Measurements from ENCODE around the gene KCNG4. TPM values are rescaled to one million over a fixed set of nuclear protein-coding genes. Genes with fewer than 3 reads are reported as not detected.

KCNG4 gene, protein sequence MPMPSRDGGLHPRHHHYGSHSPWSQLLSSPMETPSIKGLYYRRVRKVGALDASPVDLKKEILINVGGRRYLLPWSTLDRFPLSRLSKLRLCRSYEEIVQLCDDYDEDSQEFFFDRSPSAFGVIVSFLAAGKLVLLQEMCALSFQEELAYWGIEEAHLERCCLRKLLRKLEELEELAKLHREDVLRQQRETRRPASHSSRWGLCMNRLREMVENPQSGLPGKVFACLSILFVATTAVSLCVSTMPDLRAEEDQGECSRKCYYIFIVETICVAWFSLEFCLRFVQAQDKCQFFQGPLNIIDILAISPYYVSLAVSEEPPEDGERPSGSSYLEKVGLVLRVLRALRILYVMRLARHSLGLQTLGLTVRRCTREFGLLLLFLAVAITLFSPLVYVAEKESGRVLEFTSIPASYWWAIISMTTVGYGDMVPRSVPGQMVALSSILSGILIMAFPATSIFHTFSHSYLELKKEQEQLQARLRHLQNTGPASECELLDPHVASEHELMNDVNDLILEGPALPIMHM
- not detected for total RNA-seq (2013)
- polyA plus RNA-seq (not detected), polyA minus RNA-seq (not detected in 2 replicates), total RNA-seq (0 to 0.90 (median 0) reads per million in 11 experiments)

- peaks cover 0 to 9% (median 1%) of the 10 kb centered on the region in 7 donors for H3K9me3 Mint-ChIP-seq
- 26% methylated on average over 4 of the region's 7 CpGs for WGBS (ENCODE audit: insufficient coverage)
- Histone ChIP-seq H2AFZ (ENCODE audit: insufficient read depth, low read depth, low read length, poor library complexity, severe bottlenecking) (peak within 1 kb of the TSS; percentile 61), H3K27ac (ENCODE audit: low read depth in 1 of 2, low read length in 2 of 2) (no peak within 1 kb of the TSS), H3K4me2 (replicated peaks; ENCODE audit: extremely low read depth, low read length, poor library complexity, severe bottlenecking) (peak within 1 kb of the TSS; percentile 33), H3K4me1 (ENCODE audit: control insufficient read depth in 1 of 2, insufficient read depth in 2 of 2, low read length in 2 of 2) (peaks cover 11 to 13% of the 10 kb centered on the region in 2 donors), H3K9me3 (replicated peaks in 1 of 2; ENCODE audit: control insufficient read depth in 1 of 2, insufficient read depth in 1 of 2, low read length in 2 of 2) (no peaks in the 10 kb centered on the region), H3K27me3 (ENCODE audit: control insufficient read depth in 2 of 2, insufficient read depth in 2 of 2, low read length in 2 of 2) (no peaks in the 10 kb centered on the region), H4K20me1 (ENCODE audit: insufficient read depth, low read length) (no peaks in the 10 kb centered on the region), H3K4me3 (replicated peaks in 1 of 3; ENCODE audit: low read depth in 2 of 3, low read length in 3 of 3) (peak within 1 kb of the TSS in 1 of 3 experiments; percentile 51), H3K9ac (ENCODE audit: insufficient read depth, low read length, poor library complexity, severe bottlenecking) (no peak within 1 kb of the TSS), H3K36me3 (replicated peaks in 1 of 2; ENCODE audit: control insufficient read depth in 1 of 2, insufficient read depth in 2 of 2, low read length in 2 of 2) (no peaks in the 10 kb centered on the region), H3K79me2 (ENCODE audit: insufficient read depth, low read length) (no peaks in the 10 kb centered on the region)
- H3K4me3 Mint-ChIP-seq = peak within 1 kb of the TSS; percentile 62 to 87
- intact Hi-C loops (cut with micrococcal nuclease) = no loop called here
- TF ChIP-seq, protein P1, sequence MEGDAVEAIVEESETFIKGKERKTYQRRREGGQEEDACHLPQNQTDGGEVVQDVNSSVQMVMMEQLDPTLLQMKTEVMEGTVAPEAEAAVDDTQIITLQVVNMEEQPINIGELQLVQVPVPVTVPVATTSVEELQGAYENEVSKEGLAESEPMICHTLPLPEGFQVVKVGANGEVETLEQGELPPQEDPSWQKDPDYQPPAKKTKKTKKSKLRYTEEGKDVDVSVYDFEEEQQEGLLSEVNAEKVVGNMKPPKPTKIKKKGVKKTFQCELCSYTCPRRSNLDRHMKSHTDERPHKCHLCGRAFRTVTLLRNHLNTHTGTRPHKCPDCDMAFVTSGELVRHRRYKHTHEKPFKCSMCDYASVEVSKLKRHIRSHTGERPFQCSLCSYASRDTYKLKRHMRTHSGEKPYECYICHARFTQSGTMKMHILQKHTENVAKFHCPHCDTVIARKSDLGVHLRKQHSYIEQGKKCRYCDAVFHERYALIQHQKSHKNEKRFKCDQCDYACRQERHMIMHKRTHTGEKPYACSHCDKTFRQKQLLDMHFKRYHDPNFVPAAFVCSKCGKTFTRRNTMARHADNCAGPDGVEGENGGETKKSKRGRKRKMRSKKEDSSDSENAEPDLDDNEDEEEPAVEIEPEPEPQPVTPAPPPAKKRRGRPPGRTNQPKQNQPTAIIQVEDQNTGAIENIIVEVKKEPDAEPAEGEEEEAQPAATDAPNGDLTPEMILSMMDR (IDR thresholded peaks at IDR 0.05) = no peak
- H3K4me1 Mint-ChIP-seq = peaks cover 15% of the 10 kb centered on the region
- no peaks in the 10 kb centered on the region for H3K36me3 Mint-ChIP-seq
- peak within 1 kb of the TSS in 5 of 7 donors; percentile 23 to 65 (median 51) for H3K27ac Mint-ChIP-seq
- no peak for DNase-seq
- peaks cover 11 to 25% (median 17%) of the 10 kb centered on the region in 3 donors for H3K27me3 Mint-ChIP-seq (ENCODE audit: low read depth in 3 of 3)
Measured at GRCh38 chr16:84239909-84240308, at the start of gene KCNG4. KCNG4 (minus strand) TSS chr16:84240012; CDS start chr16:84237485, 2,527 bp downstream.

DNA sequence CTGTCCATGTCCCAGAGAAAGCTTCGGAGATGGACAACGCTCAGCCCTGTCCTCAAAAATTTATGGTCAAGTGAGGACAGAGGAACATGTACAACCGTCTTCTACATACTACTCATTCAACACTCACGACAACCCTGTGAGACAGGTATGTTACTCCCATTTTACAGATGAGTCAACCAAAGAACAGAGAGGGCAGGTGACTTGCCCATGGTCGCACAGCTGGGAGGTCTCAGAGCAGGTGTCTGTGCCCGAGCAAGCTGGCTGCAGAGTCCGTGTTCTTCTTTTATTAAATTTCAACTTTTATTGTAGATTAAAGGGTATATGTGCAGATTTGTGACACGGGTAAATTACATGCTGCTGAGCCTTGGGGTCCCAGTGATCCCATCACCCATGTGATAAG is 49.1 kb upstream of the KCNG4 start:
- Mint-ChIP-seq H3K36me3 (no peaks in the 10 kb centered on the region), H3K4me3 (no peak overlapping the region), H3K27ac (no peak overlapping the region), H3K4me1 (peaks cover 14% of the 10 kb centered on the region), H3K9me3 (no peaks in the 10 kb centered on the region), H3K27me3 (ENCODE audit: low read depth in 3 of 3) (peaks cover 10 to 19% (median 13%) of the 10 kb centered on the region in 3 donors)
- Histone ChIP-seq H2AFZ (ENCODE audit: insufficient read depth, low read depth, low read length, poor library complexity, severe bottlenecking) (no peak overlapping the region), H3K9me3 (replicated peaks in 1 of 2; ENCODE audit: control insufficient read depth in 1 of 2, insufficient read depth in 1 of 2, low read length in 2 of 2) (no peaks in the 10 kb centered on the region), H3K4me1 (ENCODE audit: control insufficient read depth in 1 of 2, insufficient read depth in 2 of 2, low read length in 2 of 2) (peaks cover 0 to 7% of the 10 kb centered on the region in 2 donors), H3K27me3 (ENCODE audit: control insufficient read depth in 2 of 2, insufficient read depth in 2 of 2, low read length in 2 of 2) (no peaks in the 10 kb centered on the region), H3K4me3 (replicated peaks in 1 of 3; ENCODE audit: low read depth in 2 of 3, low read length in 3 of 3) (no peak overlapping the region), H3K4me2 (replicated peaks; ENCODE audit: extremely low read depth, low read length, poor library complexity, severe bottlenecking) (no peak overlapping the region), H3K27ac (ENCODE audit: low read depth in 1 of 2, low read length in 2 of 2) (no peak overlapping the region), H4K20me1 (ENCODE audit: insufficient read depth, low read length) (no peaks in the 10 kb centered on the region), H3K36me3 (replicated peaks in 1 of 2; ENCODE audit: control insufficient read depth in 1 of 2, insufficient read depth in 2 of 2, low read length in 2 of 2) (no peaks in the 10 kb centered on the region), H3K9ac (ENCODE audit: insufficient read depth, low read length, poor library complexity, severe bottlenecking) (no peak overlapping the region), H3K79me2 (ENCODE audit: insufficient read depth, low read length) (no peaks in the 10 kb centered on the region)
- WGBS (ENCODE audit: insufficient coverage) = 96% methylated on average over 4 of the region's 8 CpGs
- TF ChIP-seq, protein P1 (IDR thresholded peaks at IDR 0.05) = no peak
- no peak for DNase-seq
- intact Hi-C loops (cut with micrococcal nuclease) = no loop called here
